ENCODE data around the gene PCDH8.

The PCDH8 gene

GRCh38 chr13:52815330-52815729 lies 33.1 kb downstream of the PCDH8 start:
- TF ChIP-seq CTCF (IDR thresholded peaks at IDR 0.05; ENCODE audit: low read depth, low read length) = no peak

GRCh38 chr13:52812941-52813340 lies 35.5 kb downstream of the PCDH8 start:
- Histone ChIP-seq H3K27ac (no peak overlapping the region), H3K4me3 (ENCODE audit: low read depth, low read length) (no peak overlapping the region), H3K36me3 (no peaks in the 10 kb centered on the region), H3K27me3 (ENCODE audit: insufficient read depth, low read depth, severe bottlenecking) (no peaks in the 10 kb centered on the region), H3K9me3 (ENCODE audit: severe bottlenecking) (no peaks in the 10 kb centered on the region)
- no peak for TF ChIP-seq CTCF (IDR thresholded peaks at IDR 0.05; ENCODE audit: low read depth, low read length)
- DNase-seq = no peak

More at GRCh38 chr13:52815330-52815729, 33.1 kb downstream of the PCDH8 start:
- no peaks in the 10 kb centered on the region for H3K27me3 ChIP-seq (ENCODE audit: insufficient read depth, low read depth, severe bottlenecking)
- no peaks in the 10 kb centered on the region for H3K9me3 ChIP-seq (ENCODE audit: severe bottlenecking)
- H3K27ac ChIP-seq = no peak overlapping the region
- no peak overlapping the region for H3K4me3 ChIP-seq (ENCODE audit: low read depth, low read length)
- H3K36me3 ChIP-seq = no peaks in the 10 kb centered on the region
- no peak for DNase-seq

GRCh38 chr13:52811841-52812240 lies 36.6 kb downstream of the PCDH8 start:
- Histone ChIP-seq H3K36me3 (no peaks in the 10 kb centered on the region), H3K27ac (no peak overlapping the region), H3K4me3 (ENCODE audit: low read depth, low read length) (no peak overlapping the region), H3K9me3 (ENCODE audit: severe bottlenecking) (no peaks in the 10 kb centered on the region), H3K27me3 (ENCODE audit: insufficient read depth, low read depth, severe bottlenecking) (no peaks in the 10 kb centered on the region)
- TF ChIP-seq CTCF (IDR thresholded peaks at IDR 0.05; ENCODE audit: low read depth, low read length) = no peak
- no peak for DNase-seq

- no peaks in the 10 kb centered on the region for H3K9me3 ChIP-seq (ENCODE audit: severe bottlenecking)
- H3K4me3 ChIP-seq (ENCODE audit: low read depth, low read length) = no peak overlapping the region
- no peaks in the 10 kb centered on the region for H3K27me3 ChIP-seq (ENCODE audit: insufficient read depth, low read depth, severe bottlenecking)
- H3K36me3 ChIP-seq = no peaks in the 10 kb centered on the region
- no peak overlapping the region for H3K27ac ChIP-seq
- TF ChIP-seq CTCF (IDR thresholded peaks at IDR 0.05; ENCODE audit: low read depth, low read length) = no peak
- DNase-seq = no peak
These were observed 37.9 kb downstream of the PCDH8 start for GRCh38 chr13:52810526-52810925.

- Histone ChIP-seq H3K27me3 (ENCODE audit: insufficient read depth, low read depth, severe bottlenecking) (no peaks in the 10 kb centered on the region), H3K9me3 (ENCODE audit: severe bottlenecking) (no peaks in the 10 kb centered on the region), H3K27ac (no peak overlapping the region), H3K4me3 (ENCODE audit: low read depth, low read length) (no peak overlapping the region), H3K36me3 (no peaks in the 10 kb centered on the region)
- no peak for TF ChIP-seq CTCF (IDR thresholded peaks at IDR 0.05; ENCODE audit: low read depth, low read length)
- DNase-seq = no peak
These were observed 38.4 kb downstream of the PCDH8 start for GRCh38 chr13:52810011-52810410.

GRCh38 chr13:52809310-52809769 lies 39.1 kb downstream of the PCDH8 start:
- Histone ChIP-seq H3K27ac (no peak overlapping the region), H3K27me3 (ENCODE audit: insufficient read depth, low read depth, severe bottlenecking) (no peaks in the 10 kb centered on the region), H3K9me3 (ENCODE audit: severe bottlenecking) (no peaks in the 10 kb centered on the region), H3K4me3 (ENCODE audit: low read depth, low read length) (no peak overlapping the region), H3K36me3 (no peaks in the 10 kb centered on the region)
- peak; percentile 52 for DNase-seq
- TF ChIP-seq CTCF (IDR thresholded peaks at IDR 0.05; ENCODE audit: low read depth, low read length) = peak; percentile 72
